ENCODE results near the gene PALM.

The PALM gene

GRCh38 chr19:752652-753517, 44.1 kb downstream of the PALM start:
- no peak for DNase-seq

DNA sequence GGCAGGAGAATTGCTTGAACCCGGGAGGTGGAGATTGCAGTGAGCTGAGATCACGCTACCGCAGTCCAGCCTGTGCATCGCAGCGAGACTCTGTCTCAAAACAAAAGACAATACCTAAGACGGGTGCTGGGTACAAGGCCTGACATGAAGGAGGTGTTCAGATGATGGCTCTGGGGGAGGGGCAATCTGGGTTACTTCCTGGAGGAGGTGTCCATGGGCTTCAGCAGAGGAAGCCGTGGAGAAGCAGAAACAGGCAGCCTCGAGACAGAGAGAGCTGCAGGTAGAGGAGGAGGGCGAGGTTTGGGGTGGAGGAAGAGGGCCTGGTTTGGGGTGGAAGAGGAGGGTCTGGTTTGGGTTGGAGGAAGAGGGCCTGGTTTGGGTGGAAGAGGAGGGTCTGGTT, 45.8 kb downstream of the PALM start:
- DNase-seq, result no peak

DNA sequence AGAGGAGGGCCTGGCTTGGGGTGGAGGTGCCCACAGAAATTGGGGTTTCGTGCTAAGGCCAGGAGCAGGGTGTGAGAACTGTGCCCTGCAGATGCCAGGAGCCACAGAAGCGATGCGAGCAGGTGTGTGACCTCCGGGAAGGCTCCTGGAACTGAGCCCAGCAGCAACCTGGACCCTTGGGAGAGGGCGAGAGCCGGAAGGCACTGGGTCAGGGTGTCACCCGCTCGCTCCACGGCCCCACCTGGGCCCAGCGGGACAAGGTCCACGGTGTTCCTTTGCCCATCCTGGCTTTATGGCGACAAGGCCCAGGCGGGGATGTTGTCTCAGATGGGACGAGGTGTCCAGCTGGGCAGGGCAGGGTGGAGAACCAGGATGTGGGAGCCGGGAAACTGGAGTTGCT, 46.3 kb downstream of the PALM start:
- no peak for DNase-seq

- DNase-seq, result no peak
Observed at GRCh38 chr19:756236-756635, 47.5 kb downstream of the PALM start.

GRCh38 chr19:756821-757688, 48.3 kb downstream of the PALM start:
- DNase-seq, result no peak

DNA sequence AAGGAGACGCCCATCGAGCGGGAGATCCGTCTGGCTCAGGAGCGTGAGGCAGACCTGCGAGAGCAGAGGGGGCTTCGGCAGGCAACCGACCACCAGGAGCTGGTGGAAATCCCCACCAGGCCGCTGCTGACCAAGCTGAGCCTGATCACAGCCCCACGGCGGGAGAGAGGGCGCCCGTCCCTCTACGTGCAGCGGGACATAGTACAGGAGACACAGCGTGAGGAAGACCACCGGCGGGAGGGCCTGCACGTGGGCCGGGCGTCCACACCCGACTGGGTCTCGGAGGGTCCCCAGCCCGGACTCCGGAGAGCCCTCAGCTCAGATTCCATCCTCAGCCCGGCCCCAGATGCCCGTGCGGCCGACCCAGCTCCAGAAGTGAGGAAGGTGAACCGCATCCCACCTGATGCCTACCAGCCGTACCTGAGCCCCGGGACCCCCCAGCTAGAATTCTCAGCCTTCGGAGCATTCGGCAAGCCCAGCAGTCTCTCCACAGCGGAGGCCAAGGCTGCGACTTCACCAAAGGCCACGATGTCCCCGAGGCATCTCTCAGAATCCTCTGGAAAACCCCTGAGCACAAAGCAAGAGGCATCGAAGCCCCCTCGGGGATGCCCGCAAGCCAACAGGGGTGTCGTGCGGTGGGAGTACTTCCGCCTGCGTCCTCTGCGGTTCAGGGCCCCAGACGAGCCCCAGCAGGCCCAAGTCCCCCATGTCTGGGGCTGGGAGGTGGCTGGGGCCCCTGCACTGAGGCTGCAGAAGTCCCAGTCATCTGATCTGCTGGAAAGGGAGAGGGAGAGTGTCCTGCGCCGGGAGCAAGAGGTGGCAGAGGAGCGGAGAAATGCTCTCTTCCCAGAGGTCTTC, 49.3 kb downstream of the PALM start:
- DNase-seq, result no peak

- no peak for DNase-seq
Observed at GRCh38 chr19:763181-763580, 54.4 kb downstream of the PALM start.

DNA sequence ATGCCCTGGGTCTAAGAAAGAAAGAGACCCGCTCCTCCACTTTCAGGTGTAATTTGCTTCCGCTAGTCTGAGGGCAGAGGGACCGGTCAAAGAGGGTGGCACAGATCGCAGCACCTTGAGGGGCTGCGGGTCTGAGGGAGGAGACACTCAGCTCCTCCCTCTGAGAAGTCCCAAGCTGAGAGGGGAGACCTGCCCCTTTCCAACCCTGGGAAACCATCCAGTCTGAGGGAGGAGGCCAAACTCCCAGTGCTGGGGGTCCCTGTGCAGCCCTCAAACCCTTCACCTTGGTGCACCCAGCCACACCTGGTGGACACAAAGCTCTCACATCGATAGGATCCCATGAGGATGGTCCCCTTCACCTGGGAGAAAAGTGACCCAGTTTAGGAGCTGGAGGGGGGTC, 55.1 kb downstream of the PALM start:
- DNase-seq, result no peak

DNA sequence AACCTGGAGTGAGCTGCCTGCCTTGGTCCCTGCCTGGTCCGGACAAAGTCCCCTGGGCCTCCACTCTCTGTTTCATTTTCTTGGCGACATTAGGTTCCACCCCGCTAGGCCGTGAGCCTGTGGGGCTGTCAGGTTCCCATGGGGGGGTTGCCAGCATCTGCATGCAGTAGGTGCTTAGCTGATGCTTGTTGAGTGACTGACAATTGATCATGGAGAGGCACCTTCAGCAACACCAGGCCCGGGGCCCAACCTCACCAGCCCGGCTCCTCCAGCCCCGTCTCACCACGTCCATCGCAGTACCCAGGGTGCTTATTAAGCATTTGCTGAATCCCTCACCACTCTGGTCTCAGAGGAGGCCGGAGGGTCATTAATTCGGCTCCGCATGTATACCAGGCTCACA, 55.6 kb downstream of the PALM start:
- DNase-seq, result no peak

DNA sequence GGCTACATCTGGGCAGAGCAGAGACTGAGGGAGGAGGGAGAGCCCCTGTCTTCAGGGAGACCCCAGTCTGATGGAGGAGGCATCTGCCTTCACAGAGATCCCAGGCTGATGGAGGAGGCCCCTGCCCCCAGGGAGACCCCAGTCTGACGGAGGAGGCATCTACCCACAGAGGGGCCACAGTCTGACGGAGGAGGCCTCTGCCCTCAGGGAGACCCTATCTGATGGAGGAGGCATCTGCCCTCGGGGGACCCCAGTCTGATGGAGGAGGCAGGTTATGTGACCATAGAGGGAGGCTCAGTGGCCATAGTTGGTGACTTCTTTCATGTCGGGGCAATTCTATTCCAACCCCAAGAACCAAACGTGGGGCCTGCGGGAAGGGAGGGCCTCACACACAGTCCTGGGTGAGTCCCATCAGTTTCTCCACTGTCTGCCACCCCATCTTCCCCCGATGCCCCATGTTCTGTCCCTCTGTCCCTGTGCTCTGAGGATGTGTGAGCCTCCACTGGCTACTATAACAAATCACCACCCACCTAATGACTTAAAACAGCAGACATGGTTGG, 56.5 kb downstream of the PALM start:
- no peak for DNase-seq

- DNase-seq, result no peak
Observed at GRCh38 chr19:768424-768823, 59.7 kb downstream of the PALM start.

GRCh38 chr19:769616-770015, 60.9 kb downstream of the PALM start:
- DNase-seq, result no peak

DNA sequence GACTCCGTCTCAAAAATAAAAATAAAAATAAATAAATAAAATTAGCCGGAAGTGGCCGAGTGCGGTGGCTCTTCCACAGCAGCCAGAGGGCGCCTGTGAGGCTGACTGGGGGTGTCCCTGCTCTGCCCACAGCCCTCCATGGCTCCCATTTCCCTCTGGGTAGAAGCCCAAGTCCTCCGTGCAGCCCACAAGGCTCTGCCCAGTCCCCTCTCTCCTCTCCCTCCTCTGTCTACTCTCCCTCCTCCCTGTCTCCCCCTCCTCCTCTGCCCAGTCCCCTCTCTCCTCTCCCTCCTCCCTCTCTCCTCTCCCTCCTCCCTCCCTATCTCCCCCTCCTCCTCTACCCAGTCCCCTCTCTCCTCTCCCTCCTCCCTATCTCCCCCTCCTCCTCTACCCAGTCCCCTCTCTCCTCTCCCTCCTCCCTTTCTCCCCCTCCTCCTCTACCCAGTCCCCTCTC, 62.6 kb downstream of the PALM start:
- DNase-seq, result no peak

- DNase-seq, result no peak
Observed at GRCh38 chr19:772063-772462, 63.3 kb downstream of the PALM start.

DNA sequence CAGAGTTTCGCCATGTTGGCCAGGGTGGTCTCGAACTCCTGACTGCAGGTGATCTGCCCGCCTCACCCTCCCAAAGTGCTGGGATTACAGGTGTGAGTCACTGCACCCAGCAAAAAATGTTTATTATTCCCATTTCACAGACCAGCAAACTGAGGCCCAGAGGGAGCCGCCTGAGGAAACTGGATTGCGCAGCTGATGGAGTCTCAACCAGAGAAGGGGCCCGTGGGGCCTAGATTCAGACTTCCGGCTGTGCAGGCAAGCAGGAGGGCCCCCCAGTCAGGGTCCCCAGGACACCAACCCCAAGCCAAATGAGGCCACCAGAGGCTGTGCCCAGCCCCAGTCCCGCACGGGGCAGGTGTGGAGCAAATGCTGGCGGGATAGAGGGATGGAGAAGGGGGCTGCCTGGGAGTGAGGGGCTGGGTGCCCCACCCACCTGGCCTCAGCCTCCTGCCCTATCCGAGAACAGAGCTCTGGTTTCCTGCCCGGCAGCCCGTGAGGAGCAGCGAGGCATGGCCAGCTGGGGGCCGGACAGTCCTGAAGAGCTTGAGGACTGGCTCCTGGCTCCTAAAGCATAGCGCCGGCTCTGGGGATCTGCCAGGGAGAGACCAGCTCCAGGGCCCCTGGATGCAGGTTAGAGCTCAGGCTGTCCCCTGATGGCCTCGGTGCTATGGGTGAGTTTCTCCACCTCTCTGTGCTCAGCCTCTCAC, 64.1 kb downstream of the PALM start:
- DNase-seq, result no peak

GRCh38 chr19:776549-776948, 67.8 kb downstream of the PALM start:
- no peak for DNase-seq

DNA sequence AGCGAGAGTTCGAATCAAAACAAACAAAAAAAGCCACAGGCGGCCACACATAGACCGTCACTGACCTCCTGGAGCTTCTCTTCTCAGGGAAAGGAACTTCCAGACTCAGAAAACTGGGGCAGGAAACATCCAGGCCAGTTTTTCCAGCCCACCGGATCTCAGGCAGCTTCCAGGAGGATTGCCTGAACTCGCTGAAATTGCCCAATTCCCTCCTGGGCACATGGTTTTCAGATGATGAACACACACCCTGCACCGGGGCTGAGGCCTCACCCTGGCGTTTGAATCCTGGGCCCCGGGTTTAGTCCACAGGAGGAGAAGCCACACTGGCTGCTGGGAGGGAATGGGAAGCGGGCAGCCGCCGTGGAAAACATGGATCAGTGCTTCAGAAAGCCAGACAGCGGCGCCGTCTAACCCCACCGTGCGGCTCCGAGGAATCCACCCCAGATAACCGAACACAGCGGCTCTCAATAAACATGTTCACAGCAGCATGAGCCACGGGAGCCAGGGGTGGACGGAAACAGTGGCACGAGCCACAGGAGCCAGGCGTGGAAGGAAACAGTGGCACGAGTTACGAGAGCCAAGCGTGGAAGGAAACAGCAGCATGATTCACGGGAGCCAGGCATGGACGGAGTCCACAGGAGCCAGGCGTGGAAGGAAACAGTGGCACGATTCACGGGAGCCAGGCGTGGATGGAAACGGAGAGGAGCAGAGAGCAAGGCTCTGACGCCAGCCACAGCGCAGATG, 70.3 kb downstream of the PALM start:
- no peak for DNase-seq

DNA sequence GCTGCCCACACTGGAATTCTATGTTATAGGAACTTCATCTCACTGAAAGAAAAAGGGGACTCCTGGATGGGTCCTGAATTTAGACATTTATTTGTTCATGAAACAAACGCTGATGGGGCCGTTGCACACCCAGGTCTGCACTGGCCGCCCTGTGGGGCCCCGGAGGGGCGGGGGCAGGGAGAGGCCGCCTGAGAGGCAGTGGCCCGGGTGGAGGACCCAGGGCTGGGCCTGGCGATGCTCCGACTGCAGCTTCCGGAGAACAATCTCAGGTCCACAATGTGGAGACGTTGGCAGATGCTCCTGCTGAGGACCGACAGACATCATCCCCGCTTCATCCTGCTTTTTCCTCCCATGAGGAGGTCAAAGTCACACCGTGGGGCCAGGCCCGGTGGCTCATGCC, 72.2 kb downstream of the PALM start:
- DNase-seq, result no peak

DNA sequence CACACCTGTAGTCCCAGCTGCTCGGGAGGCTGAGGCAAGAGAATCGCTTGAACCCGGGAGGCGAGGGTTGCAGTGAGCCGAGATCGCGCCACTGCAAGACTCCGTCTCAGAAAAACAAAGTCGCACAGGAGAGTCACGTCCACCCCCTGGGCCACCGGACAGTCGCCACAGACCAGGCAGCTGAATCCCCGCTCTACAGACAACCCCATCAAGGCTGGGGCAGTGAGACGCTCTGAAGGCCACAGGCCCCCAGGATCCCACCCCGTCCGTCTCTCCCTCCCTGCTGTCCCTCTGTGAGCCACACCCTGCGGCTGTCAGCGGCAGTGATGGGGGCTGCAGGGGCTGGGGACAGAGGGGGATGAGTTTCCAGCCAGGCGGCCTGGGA, 73.1 kb downstream of the PALM start:
- no peak for DNase-seq

- DNase-seq, result no peak
Observed at GRCh38 chr19:782185-782877, 73.6 kb downstream of the PALM start.

Data from midbrain (tissue), 1 donor.